ENCODE data around the gene DEDD. TPM values are rescaled to one million over a fixed set of nuclear protein-coding genes. Genes with fewer than 3 reads are reported as not detected.

The DEDD gene
- total and polyA plus RNA-seq, 2 experiments from 2014 or later = 22.8 to 35.3 TPM

DNA sequence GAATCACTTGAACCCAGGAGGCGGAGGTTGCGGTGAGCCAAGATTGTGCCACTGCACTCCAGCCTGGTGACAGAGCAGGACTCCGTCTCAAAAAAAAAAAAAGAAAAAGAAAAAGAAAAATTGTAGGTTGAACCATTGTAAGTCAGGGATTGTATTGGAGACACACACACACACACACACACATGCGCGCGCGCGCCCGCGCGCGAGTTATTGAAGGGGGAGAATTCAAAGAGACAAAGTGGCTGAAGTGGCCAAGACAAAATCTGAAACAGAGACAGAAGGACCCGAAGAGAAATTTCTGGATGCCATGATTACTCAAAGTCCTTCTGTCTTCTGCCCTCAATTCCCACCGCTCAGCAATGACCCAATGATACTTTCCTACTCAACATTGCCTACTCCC is 38.0 kb downstream of the DEDD start:
- ATAC-seq (no peak), DNase-seq (ENCODE audit: low spot score) (no peak)
- no peak overlapping the region for H3K4me2 ChIP-seq
- H3F3A ChIP-seq (replicated peaks; ENCODE audit: low read depth) = peaks cover 7% of the 10 kb centered on the region
- H3K27me3 ChIP-seq (ENCODE audit: insufficient read depth) = no peaks in the 10 kb centered on the region
- no peaks in the 10 kb centered on the region for H3K79me2 ChIP-seq (replicated peaks; ENCODE audit: insufficient read depth)
- no peaks in the 10 kb centered on the region for H3K36me3 Mint-ChIP-seq (ENCODE audit: low read depth)
- H3K27me3 Mint-ChIP-seq (ENCODE audit: insufficient read depth, low read depth, poor library complexity) = peaks cover 15% of the 10 kb centered on the region
- no peak overlapping the region for H2AFZ ChIP-seq
- TF ChIP-seq, protein P1, sequence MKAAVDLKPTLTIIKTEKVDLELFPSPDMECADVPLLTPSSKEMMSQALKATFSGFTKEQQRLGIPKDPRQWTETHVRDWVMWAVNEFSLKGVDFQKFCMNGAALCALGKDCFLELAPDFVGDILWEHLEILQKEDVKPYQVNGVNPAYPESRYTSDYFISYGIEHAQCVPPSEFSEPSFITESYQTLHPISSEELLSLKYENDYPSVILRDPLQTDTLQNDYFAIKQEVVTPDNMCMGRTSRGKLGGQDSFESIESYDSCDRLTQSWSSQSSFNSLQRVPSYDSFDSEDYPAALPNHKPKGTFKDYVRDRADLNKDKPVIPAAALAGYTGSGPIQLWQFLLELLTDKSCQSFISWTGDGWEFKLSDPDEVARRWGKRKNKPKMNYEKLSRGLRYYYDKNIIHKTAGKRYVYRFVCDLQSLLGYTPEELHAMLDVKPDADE (IDR thresholded peaks at IDR 0.05) = no peak
- TF ChIP-seq NANOG (IDR thresholded peaks at IDR 0.05; ENCODE audit: borderline replicate concordance) (no peak), JUNB (IDR thresholded peaks at IDR 0.05; ENCODE audit: unreplicated experiment) (no peak)
- TF ChIP-seq, protein P2, sequence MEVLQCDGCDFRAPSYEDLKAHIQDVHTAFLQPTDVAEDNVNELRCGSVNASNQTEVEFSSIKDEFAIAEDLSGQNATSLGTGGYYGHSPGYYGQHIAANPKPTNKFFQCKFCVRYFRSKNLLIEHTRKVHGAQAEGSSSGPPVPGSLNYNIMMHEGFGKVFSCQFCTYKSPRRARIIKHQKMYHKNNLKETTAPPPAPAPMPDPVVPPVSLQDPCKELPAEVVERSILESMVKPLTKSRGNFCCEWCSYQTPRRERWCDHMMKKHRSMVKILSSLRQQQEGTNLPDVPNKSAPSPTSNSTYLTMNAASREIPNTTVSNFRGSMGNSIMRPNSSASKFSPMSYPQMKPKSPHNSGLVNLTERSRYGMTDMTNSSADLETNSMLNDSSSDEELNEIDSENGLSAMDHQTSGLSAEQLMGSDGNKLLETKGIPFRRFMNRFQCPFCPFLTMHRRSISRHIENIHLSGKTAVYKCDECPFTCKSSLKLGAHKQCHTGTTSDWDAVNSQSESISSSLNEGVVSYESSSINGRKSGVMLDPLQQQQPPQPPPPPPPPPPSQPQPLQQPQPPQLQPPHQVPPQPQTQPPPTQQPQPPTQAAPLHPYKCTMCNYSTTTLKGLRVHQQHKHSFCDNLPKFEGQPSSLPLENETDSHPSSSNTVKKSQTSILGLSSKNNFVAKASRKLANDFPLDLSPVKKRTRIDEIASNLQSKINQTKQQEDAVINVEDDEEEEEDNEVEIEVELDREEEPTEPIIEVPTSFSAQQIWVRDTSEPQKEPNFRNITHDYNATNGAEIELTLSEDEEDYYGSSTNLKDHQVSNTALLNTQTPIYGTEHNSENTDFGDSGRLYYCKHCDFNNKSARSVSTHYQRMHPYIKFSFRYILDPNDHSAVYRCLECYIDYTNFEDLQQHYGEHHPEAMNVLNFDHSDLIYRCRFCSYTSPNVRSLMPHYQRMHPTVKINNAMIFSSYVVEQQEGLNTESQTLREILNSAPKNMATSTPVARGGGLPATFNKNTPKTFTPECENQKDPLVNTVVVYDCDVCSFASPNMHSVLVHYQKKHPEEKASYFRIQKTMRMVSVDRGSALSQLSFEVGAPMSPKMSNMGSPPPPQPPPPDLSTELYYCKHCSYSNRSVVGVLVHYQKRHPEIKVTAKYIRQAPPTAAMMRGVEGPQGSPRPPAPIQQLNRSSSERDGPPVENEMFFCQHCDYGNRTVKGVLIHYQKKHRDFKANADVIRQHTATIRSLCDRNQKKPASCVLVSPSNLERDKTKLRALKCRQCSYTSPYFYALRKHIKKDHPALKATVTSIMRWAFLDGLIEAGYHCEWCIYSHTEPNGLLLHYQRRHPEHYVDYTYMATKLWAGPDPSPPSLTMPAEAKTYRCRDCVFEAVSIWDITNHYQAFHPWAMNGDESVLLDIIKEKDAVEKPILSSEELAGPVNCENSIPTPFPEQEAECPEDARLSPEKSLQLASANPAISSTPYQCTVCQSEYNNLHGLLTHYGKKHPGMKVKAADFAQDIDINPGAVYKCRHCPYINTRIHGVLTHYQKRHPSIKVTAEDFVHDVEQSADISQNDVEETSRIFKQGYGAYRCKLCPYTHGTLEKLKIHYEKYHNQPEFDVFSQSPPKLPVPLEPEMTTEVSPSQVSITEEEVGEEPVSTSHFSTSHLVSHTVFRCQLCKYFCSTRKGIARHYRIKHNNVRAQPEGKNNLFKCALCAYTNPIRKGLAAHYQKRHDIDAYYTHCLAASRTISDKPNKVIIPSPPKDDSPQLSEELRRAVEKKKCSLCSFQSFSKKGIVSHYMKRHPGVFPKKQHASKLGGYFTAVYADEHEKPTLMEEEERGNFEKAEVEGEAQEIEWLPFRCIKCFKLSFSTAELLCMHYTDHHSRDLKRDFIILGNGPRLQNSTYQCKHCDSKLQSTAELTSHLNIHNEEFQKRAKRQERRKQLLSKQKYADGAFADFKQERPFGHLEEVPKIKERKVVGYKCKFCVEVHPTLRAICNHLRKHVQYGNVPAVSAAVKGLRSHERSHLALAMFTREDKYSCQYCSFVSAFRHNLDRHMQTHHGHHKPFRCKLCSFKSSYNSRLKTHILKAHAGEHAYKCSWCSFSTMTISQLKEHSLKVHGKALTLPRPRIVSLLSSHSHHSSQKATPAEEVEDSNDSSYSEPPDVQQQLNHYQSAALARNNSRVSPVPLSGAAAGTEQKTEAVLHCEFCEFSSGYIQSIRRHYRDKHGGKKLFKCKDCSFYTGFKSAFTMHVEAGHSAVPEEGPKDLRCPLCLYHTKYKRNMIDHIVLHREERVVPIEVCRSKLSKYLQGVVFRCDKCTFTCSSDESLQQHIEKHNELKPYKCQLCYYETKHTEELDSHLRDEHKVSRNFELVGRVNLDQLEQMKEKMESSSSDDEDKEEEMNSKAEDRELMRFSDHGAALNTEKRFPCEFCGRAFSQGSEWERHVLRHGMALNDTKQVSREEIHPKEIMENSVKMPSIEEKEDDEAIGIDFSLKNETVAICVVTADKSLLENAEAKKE (CRISPR knock-in tag; IDR thresholded peaks at IDR 0.05) = no peak
- H3K4me1 Mint-ChIP-seq = peaks cover 9% of the 10 kb centered on the region; the same call in 1 of the 3 replicates
- H4K20me1 ChIP-seq (replicated peaks; ENCODE audit: insufficient read depth) = no peaks in the 10 kb centered on the region
- no peaks in the 10 kb centered on the region for H3K9me2 ChIP-seq (ENCODE audit: insufficient read depth)
- H3K4me3 Mint-ChIP-seq = no peak overlapping the region
- no peaks in the 10 kb centered on the region for H3K36me3 ChIP-seq (ENCODE audit: insufficient read depth)
- peaks cover 3% of the 10 kb centered on the region; the same call in 1 of the 3 replicates for H3K9me3 Mint-ChIP-seq
- no peaks in the 10 kb centered on the region; the same call in 1 of the 2 replicates for H3K4me1 ChIP-seq (ENCODE audit: insufficient read depth)
- no peak overlapping the region for H3K27ac ChIP-seq (ENCODE audit: low read depth)
- no peak overlapping the region for H3K27ac Mint-ChIP-seq
- H3K4me3 ChIP-seq = no peak overlapping the region

DNA sequence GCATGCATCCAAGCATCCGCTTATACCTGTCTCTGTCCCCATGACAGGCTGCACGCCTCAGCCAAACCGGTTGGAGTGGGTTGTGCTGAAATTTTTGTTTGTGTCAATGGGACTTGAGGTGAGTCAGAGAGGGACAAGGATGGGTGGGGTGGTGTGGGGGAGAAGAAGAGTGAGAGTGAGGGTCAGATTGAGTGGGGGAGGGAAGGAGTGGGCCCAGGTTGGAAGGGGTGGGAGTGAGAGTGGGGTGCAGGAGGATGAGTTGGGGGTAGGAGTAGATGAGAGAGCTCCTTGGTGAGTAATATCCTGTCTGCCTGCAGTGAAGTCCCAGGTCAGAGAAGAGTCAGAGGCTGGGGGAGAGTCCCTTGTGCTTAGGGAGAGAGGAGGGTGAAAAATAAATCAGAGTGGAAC is 39.8 kb downstream of the DEDD start:
- H2AFZ ChIP-seq = no peak overlapping the region
- no peak overlapping the region for H3K4me3 ChIP-seq
- Mint-ChIP-seq H3K27ac (no peak overlapping the region), H3K9me3 (peaks cover 2% of the 10 kb centered on the region; the same call in 1 of the 3 replicates), H3K4me3 (no peak overlapping the region), H3K36me3 (ENCODE audit: low read depth) (no peaks in the 10 kb centered on the region), H3K27me3 (ENCODE audit: insufficient read depth, low read depth, poor library complexity) (peaks cover 7% of the 10 kb centered on the region), H3K4me1 (peaks cover 11% of the 10 kb centered on the region)
- H3K4me1 ChIP-seq (ENCODE audit: insufficient read depth) = no peaks in the 10 kb centered on the region; the same call in 1 of the 2 replicates
- no peak overlapping the region for H3K27ac ChIP-seq (ENCODE audit: low read depth)
- no peaks in the 10 kb centered on the region for H3F3A ChIP-seq (replicated peaks; ENCODE audit: low read depth)
- no peaks in the 10 kb centered on the region for H3K79me2 ChIP-seq (replicated peaks; ENCODE audit: insufficient read depth)
- ATAC-seq = no peak
- H3K9me2 ChIP-seq (ENCODE audit: insufficient read depth) = no peaks in the 10 kb centered on the region
- H3K27me3 ChIP-seq (ENCODE audit: insufficient read depth) = no peaks in the 10 kb centered on the region
- H3K36me3 ChIP-seq (ENCODE audit: insufficient read depth) = no peaks in the 10 kb centered on the region
- H3K4me2 ChIP-seq = no peak overlapping the region
- no peak for DNase-seq (ENCODE audit: low spot score)
- H4K20me1 ChIP-seq (replicated peaks; ENCODE audit: insufficient read depth) = no peaks in the 10 kb centered on the region
- no peak for TF ChIP-seq EZH2 (IDR thresholded peaks at IDR 0.05; ENCODE audit: low read depth, unreplicated experiment)
- TF ChIP-seq STAT1 (IDR thresholded peaks at IDR 0.05; ENCODE audit: unreplicated experiment) = no peak
- TF ChIP-seq ZNF331 (CRISPR knock-in tag; IDR thresholded peaks at IDR 0.05; ENCODE audit: low read depth) = no peak
- no peak for TF ChIP-seq EZH2phosphoT487 (IDR thresholded peaks at IDR 0.05; ENCODE audit: unreplicated experiment)
- no peak for TF ChIP-seq CREB1 (CRISPR knock-in tag; IDR thresholded peaks at IDR 0.05; ENCODE audit: low read depth)
